Naive thymus-derived CD8-positive, alpha-beta T cell (primary cell): Measurements from ENCODE around the gene SOD3. TPM values are rescaled to one million over a fixed set of nuclear protein-coding genes. Genes with fewer than 3 reads are reported as not detected.
A peak's percentile ranks its signal among the peaks of the same experiment; 100 is the strongest.

Experiments used
- ATAC-seq, 2 donors: fragments of 150-1000 bp; cut with Tn5 transposase in 1 of 2; sonication (Bioruptor Pico), chemical (Tn5 transposase) in 1 of 2; 1 replicate in 1 of 2; 2 replicates in 1 of 2; pipeline ENCODE4 v1.10.0; 2021; ENCODE audit warnings: mild to moderate bottlenecking in 2 of 2, moderate library complexity in 2 of 2
- POLR2A ChIA-PET: fragments of 350-600 bp; sonication (Branson Sonifier 250); formaldehyde crosslinking; loops from one replicate; lab custom pipeline; 2021; ENCODE audit warnings: antibody characterized with exemption; lab: Charles Lee
- DNase-seq, 10 donors: peaks; one replicate each; pipeline versions ENCODE4 v3.0.0 to v3.0.0-alpha.2; 2020 to 2022
- H3K27ac Mint-ChIP-seq, 10 donors: one replicate each; pipeline ENCODE4 v1.8.0; 2020 to 2022; ENCODE audit warnings: mild to moderate bottlenecking in 10 of 10, mixed read lengths in 10 of 10, moderate library complexity in 4 of 10, inconsistent platforms in 1 of 10
- H3K27me3 Mint-ChIP-seq, 5 donors: one replicate each; pipeline ENCODE4 v1.8.0; 2021 to 2022; ENCODE audit warnings: mixed read lengths in 5 of 5
- H3K36me3 Mint-ChIP-seq, 3 donors: one replicate each; pipeline ENCODE4 v1.8.0; 2020 to 2022; ENCODE audit warnings: mixed read lengths in 3 of 3, mild to moderate bottlenecking in 2 of 3, inconsistent platforms in 1 of 3
- H3K4me1 Mint-ChIP-seq, 4 donors: one replicate each; pipeline ENCODE4 v1.8.0; 2021 to 2022; ENCODE audit warnings: mixed read lengths in 4 of 4
- H3K4me3 Mint-ChIP-seq, 10 donors: one replicate each; pipeline ENCODE4 v1.8.0; 2020 to 2022; ENCODE audit warnings: mild to moderate bottlenecking in 10 of 10, mixed read lengths in 10 of 10, moderate library complexity in 6 of 10, inconsistent platforms in 1 of 10
- H3K9me3 Mint-ChIP-seq, 9 donors: one replicate each; pipeline ENCODE4 v1.8.0; 2020 to 2022; ENCODE audit warnings: mixed read lengths in 9 of 9, mild to moderate bottlenecking in 3 of 9, inconsistent platforms in 1 of 9, moderate library complexity in 1 of 9
- polyA plus RNA-seq, 3 donors: library from polyadenylated mRNA; unstranded; fragments of 300-500 nt; fragmentation: Illumina TruSeq; gene quantifications; one replicate each; pipeline ENCODE4 v1.2.3, GENCODE V29; 2021
- total RNA-seq, 8 experiments: library from RNA in 2 of 8; stranded (reverse) in 2 of 8; gene quantifications; one replicate each; pipeline ENCODE4 v1.2.3 and lab custom pipeline; 2021 to 2026

The SOD3 gene
- total and polyA plus RNA-seq, 5 experiments from 2014 or later = not detected

DNA sequence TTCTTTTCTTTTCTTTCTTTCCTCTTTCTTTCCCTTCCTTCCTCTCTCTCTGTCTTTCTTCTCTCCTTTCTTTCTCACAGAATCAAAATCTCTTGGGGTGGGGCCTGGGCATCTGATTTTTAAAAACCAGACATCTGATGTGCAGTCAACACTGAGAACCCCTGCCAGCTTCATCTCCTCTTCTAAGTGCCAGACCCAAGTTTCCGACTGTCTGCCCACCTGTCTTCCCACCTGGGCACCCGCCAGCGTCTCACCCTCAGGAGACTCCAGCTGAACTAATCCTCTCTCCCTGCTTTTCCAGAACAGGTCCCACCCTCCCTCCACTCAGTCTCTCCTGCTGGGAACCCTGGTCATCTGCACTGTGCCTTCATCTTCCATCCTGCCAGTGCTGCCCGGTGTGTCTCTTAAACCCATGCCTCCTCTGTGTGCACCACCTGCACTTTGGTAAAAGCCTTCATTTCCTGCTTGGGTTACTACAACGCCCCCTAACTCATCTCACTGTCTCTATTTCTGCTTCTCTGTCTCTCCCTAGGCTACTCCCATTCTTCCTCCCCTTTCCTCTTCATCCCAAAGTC, 2.8 kb downstream of the SOD3 start:
- Mint-ChIP-seq H3K27me3 (peaks cover 24 to 73% (median 44%) of the 10 kb centered on the region in 5 donors), H3K27ac (peak overlapping the region in 1 of 10 donors; percentile 19), H3K9me3 (peaks cover 0 to 2% (median 0%) of the 10 kb centered on the region in 9 donors), H3K36me3 (no peaks in the 10 kb centered on the region), H3K4me1 (peaks cover 2 to 7% (median 4%) of the 10 kb centered on the region in 4 donors), H3K4me3 (no peak overlapping the region)
- DNase-seq (no peak), ATAC-seq (no peak)
- POLR2A ChIA-PET = no interaction called here

DNA sequence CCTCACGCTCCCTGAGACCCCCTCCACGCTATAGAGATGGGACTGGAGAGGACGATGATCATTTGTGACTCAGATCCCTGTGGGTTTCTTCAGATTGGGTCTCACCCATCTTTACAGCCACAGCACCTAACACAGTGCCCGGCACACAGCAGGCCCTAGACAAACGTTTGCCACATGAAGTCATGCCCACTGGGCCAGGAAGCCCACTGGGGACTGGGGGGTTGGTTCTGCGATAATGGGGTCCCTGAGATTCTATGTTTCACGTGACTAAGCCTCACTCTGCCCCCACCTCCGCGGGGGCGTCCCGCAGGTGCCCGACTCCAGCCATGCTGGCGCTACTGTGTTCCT, 3.8 kb downstream of the SOD3 start:
- ATAC-seq (no peak), DNase-seq (no peak)
- no peak overlapping the region for H3K4me3 Mint-ChIP-seq
- peaks cover 2 to 7% (median 4%) of the 10 kb centered on the region in 4 donors for H3K4me1 Mint-ChIP-seq
- peaks cover 0 to 2% (median 0%) of the 10 kb centered on the region in 9 donors for H3K9me3 Mint-ChIP-seq
- peaks cover 24 to 81% (median 45%) of the 10 kb centered on the region in 5 donors for H3K27me3 Mint-ChIP-seq
- POLR2A ChIA-PET = no interaction called here
- no peak overlapping the region for H3K27ac Mint-ChIP-seq
- no peaks in the 10 kb centered on the region for H3K36me3 Mint-ChIP-seq

- no peak for DNase-seq
- no peak overlapping the region for H3K4me3 Mint-ChIP-seq
- H3K4me1 Mint-ChIP-seq = peaks cover 2 to 7% (median 4%) of the 10 kb centered on the region in 4 donors
- H3K27ac Mint-ChIP-seq = no peak overlapping the region
- POLR2A ChIA-PET = no interaction called here
- H3K9me3 Mint-ChIP-seq = peaks cover 0 to 2% (median 0%) of the 10 kb centered on the region in 9 donors
- no peak for ATAC-seq
- H3K27me3 Mint-ChIP-seq = peaks cover 24 to 80% (median 45%) of the 10 kb centered on the region in 5 donors
- H3K36me3 Mint-ChIP-seq = no peaks in the 10 kb centered on the region
Observed at GRCh38 chr4:24799544-24800324, 4.4 kb downstream of the SOD3 start.

GRCh38 chr4:24800325-24800895, 5.0 kb downstream of the SOD3 start:
- Mint-ChIP-seq H3K9me3 (peaks cover 0 to 2% (median 0%) of the 10 kb centered on the region in 9 donors), H3K27ac (no peak overlapping the region), H3K27me3 (peaks cover 24 to 73% (median 45%) of the 10 kb centered on the region in 5 donors), H3K4me3 (no peak overlapping the region), H3K4me1 (peaks cover 2 to 10% (median 4%) of the 10 kb centered on the region in 4 donors), H3K36me3 (no peaks in the 10 kb centered on the region)
- POLR2A ChIA-PET = no interaction called here
- ATAC-seq (no peak), DNase-seq (no peak)

DNA sequence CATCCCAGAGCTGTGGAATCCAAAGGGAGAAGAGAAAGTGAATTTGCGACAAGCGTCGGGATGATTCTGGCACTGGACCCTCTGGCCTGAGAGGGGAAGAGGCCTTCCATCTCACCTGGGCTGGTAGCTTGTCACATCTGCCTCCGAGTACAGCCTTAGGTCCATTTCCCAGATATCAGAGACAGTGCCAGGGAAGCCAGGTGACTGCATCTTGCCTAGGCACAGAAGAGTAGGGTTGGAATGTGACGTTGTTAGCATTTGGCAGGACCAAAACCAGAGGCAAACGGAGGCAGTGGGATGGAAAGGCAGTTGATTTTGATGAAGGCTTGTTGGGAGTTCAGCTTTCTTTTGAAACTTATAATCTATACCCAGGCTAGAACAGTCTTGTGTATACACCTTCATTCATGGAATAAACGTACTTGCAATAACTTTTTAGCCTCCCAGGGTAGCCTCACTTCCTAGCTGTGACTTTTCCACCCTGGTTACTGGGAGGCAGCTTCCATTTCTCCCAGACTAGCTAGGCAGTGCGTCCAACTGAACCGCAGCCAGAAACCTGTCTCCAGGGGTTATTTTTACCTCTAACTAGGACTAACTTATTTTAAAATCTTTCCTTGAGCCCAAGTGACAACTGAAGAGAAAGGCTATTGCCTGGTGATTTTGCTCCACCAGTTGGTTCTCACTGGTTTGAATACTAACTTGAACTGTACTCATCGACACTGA, 5.9 kb downstream of the SOD3 start:
- no peaks in the 10 kb centered on the region for H3K36me3 Mint-ChIP-seq
- ATAC-seq = no peak
- no peak overlapping the region for H3K4me3 Mint-ChIP-seq
- POLR2A ChIA-PET = no interaction called here
- no peak for DNase-seq
- no peak overlapping the region for H3K27ac Mint-ChIP-seq
- peaks cover 2 to 15% (median 4%) of the 10 kb centered on the region in 4 donors for H3K4me1 Mint-ChIP-seq
- peaks cover 24 to 67% (median 42%) of the 10 kb centered on the region in 5 donors for H3K27me3 Mint-ChIP-seq
- H3K9me3 Mint-ChIP-seq = peaks cover 0 to 2% (median 0%) of the 10 kb centered on the region in 9 donors

- Mint-ChIP-seq H3K27ac (no peak overlapping the region), H3K4me1 (peaks cover 2 to 15% (median 4%) of the 10 kb centered on the region in 4 donors), H3K36me3 (no peaks in the 10 kb centered on the region), H3K4me3 (no peak overlapping the region), H3K27me3 (peaks cover 26 to 56% (median 42%) of the 10 kb centered on the region in 5 donors), H3K9me3 (peaks cover 0 to 2% (median 0%) of the 10 kb centered on the region in 9 donors)
- ATAC-seq (no peak), DNase-seq (no peak)
- POLR2A ChIA-PET = no interaction called here
Observed at GRCh38 chr4:24802648-24803047, 7.3 kb downstream of the SOD3 start.

DNA sequence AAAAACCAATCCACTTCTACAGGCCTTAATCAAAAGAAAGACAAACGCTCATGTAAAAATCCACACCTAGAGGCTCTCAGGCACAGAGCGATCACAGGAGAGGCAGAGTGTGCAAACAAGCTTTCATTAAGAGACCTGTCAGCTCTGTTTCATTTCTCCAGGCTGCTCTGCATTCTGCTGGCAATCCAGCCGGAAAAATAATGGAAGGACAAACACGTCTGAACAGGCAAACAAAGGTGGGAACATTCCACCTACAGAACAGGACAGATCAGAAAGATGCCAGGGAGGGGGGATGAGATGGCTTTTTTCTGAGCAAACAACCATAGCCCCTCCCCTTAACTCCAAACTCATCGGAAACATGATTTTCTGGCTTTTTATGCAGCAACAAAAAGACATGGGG, 9.7 kb downstream of the SOD3 start:
- Mint-ChIP-seq H3K27me3 (peaks cover 15 to 40% (median 26%) of the 10 kb centered on the region in 5 donors), H3K36me3 (no peaks in the 10 kb centered on the region), H3K9me3 (peaks cover 0 to 2% (median 0%) of the 10 kb centered on the region in 9 donors), H3K4me1 (peaks cover 0 to 14% (median 3%) of the 10 kb centered on the region in 4 donors), H3K27ac (no peak overlapping the region), H3K4me3 (no peak overlapping the region)
- ATAC-seq = no peak
- no peak for DNase-seq
- POLR2A ChIA-PET = interaction anchor here (0.5 kb wide), 1 partner anchor 91 kb away, joined by 4 read pairs; no protein-coding TSS in a partner anchor

GRCh38 chr4:24805566-24805965, 10.2 kb downstream of the SOD3 start:
- no peak for DNase-seq
- H3K9me3 Mint-ChIP-seq = peaks cover 0 to 2% (median 0%) of the 10 kb centered on the region in 9 donors
- H3K4me3 Mint-ChIP-seq = no peak overlapping the region

GRCh38 chr4:24806206-24806990, 11.0 kb downstream of the SOD3 start:
- H3K27ac Mint-ChIP-seq = no peak overlapping the region
- H3K27me3 Mint-ChIP-seq = peaks cover 8 to 30% (median 19%) of the 10 kb centered on the region in 5 donors
- DNase-seq (no peak), ATAC-seq (no peak)
- no peaks in the 10 kb centered on the region for H3K36me3 Mint-ChIP-seq
- H3K4me1 Mint-ChIP-seq = peaks cover 0 to 9% (median 0%) of the 10 kb centered on the region in 4 donors
- H3K4me3 Mint-ChIP-seq = no peak overlapping the region
- POLR2A ChIA-PET = no interaction called here
- peaks cover 0 to 4% (median 0%) of the 10 kb centered on the region in 9 donors for H3K9me3 Mint-ChIP-seq

More at GRCh38 chr4:24805566-24805965, 10.2 kb downstream of the SOD3 start:
- peaks cover 15 to 36% (median 23%) of the 10 kb centered on the region in 5 donors for H3K27me3 Mint-ChIP-seq
- POLR2A ChIA-PET = no interaction called here
- H3K36me3 Mint-ChIP-seq = no peaks in the 10 kb centered on the region
- peaks cover 0 to 12% (median 3%) of the 10 kb centered on the region in 4 donors for H3K4me1 Mint-ChIP-seq
- H3K27ac Mint-ChIP-seq = no peak overlapping the region
- ATAC-seq = no peak

DNA sequence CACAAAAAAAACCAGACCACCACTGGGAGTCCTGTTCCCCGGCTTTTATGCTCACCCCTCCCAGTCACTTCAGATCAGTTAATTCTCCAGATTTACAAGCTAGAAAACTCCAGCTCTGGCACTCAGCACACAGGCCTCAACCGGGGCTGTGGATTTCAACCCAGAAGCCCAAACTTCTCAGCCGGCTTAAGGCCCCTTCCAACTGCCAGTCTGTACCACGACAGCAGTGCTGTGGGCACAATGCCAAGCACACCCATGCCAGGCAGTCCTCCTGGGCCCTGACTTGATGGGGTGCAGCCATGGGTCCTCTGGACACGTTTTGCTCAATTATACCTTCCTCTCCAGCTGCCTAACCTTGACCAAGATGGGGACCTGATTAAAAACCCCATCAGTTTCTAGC, 12.2 kb downstream of the SOD3 start:
- Mint-ChIP-seq H3K27ac (peak overlapping the region in 1 of 10 donors; percentile 29), H3K4me1 (peaks cover 0 to 9% (median 0%) of the 10 kb centered on the region in 4 donors), H3K27me3 (peaks cover 3 to 30% (median 8%) of the 10 kb centered on the region in 5 donors), H3K36me3 (peaks cover 0 to 7% (median 0%) of the 10 kb centered on the region in 3 donors), H3K4me3 (no peak overlapping the region), H3K9me3 (peaks cover 0 to 16% (median 2%) of the 10 kb centered on the region in 9 donors)
- no peak for DNase-seq
- ATAC-seq = no peak
- POLR2A ChIA-PET = no interaction called here

- POLR2A ChIA-PET = no interaction called here
- H3K4me3 Mint-ChIP-seq = no peak overlapping the region
- peaks cover 0 to 9% (median 0%) of the 10 kb centered on the region in 4 donors for H3K4me1 Mint-ChIP-seq
Observed at GRCh38 chr4:24808261-24808660, 12.9 kb downstream of the SOD3 start.

More at GRCh38 chr4:24808261-24808660, 12.9 kb downstream of the SOD3 start:
- Mint-ChIP-seq H3K27me3 (peaks cover 0 to 26% (median 3%) of the 10 kb centered on the region in 5 donors), H3K27ac (no peak overlapping the region), H3K9me3 (peaks cover 0 to 20% (median 2%) of the 10 kb centered on the region in 9 donors), H3K36me3 (peaks cover 0 to 7% (median 0%) of the 10 kb centered on the region in 3 donors)
- ATAC-seq (no peak), DNase-seq (no peak)
